ENCODE data around the gene POLG.
"Not testable (repeated sequence)": the region's sequence is repeated elsewhere in the genome, so short reads cannot be mapped to it uniquely, and the experiment has no call there.

The POLG gene

GRCh38 chr15:89293012-89293411 is 41.6 kb downstream of the POLG start:
- DNase-seq (ENCODE audit: insufficient read length, low spot score), result no peak
- no peak for FAIRE-seq

DNA sequence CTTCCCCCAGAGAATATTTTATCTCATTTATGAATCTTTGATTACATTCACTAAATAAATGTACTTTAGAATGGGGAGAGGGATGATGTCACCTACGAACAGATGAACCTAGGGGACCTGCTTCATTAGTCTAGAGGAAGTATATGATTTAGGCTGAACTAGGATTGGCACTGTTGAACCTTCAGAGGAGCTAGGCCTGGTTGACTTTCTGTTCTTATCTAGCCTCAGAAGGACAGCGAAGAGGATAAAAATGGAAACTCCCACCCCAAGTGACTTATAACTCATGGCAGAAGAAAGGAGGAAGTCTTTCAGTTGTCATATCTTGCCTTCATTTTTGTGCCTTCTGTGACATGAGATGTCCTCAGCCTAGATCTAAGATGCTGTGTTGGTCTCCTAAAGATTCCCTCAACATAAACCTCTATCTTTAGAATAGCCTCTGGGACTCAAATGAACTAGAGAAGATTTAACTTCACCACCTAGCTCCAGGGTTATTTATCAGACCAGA is 42.6 kb downstream of the POLG start:
- FAIRE-seq (no peak), DNase-seq (ENCODE audit: insufficient read length, low spot score) (no peak)

DNA sequence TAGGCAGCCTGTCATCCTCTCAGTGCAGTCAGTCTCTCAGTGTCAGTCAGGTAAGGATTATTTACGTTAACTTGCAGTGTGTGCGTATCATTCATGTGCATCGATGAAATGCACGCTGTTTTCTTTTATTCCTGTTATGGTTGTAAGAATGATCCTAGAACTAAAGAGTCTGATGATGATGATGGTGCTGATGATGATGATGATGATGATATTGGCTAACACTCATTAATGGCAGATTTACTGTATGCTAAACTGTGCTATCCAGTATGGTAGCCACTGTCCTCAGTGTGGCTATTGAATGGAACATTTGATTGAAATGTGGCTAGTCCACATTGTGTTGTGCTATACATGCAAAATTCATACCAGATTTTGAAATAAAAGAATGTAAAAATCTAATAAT is 51.4 kb downstream of the POLG start:
- FAIRE-seq, result no peak
- no peak for DNase-seq (ENCODE audit: insufficient read length, low spot score)

GRCh38 chr15:89282631-89283030 is 52.0 kb downstream of the POLG start:
- DNase-seq (ENCODE audit: insufficient read length, low spot score), result no peak
- FAIRE-seq, result no peak

DNA sequence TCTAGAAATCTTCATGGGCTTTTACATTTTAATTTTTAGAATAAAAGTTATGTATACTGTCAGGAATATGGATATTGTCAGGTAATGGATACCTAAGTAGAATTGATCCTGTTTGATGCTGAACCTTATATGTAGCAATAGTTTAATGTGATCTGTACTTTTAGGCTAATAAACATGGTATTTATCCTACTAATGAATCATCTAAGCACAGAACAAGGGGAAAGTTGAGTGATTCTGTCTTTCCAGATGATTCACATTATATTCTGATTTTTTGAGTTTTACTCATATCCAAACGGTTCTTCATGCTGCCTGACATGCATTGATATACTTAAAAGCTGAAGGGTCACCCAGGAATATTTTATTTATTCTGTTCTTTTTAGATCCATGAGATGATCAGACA is 56.3 kb downstream of the POLG start:
- DNase-seq (ENCODE audit: insufficient read length, low spot score), result no peak
- FAIRE-seq, result no peak

- not testable (repeated sequence) for DNase-seq (ENCODE audit: insufficient read length, low spot score); FAIRE-seq
Measured at GRCh38 chr15:89277281-89277680, 57.3 kb downstream of the POLG start.
